Kidney epithelial cell (primary cell): ENCODE measurements around the gene AMDHD2. TPM values are rescaled to one million over a fixed set of nuclear protein-coding genes. Genes with fewer than 3 reads are reported as not detected.

Source experiments
- DNase-seq: peaks from one replicate; pipeline ENCODE4 v3.0.0-alpha.2; 2010; ENCODE audit warnings: low read depth
- H3K27me3 ChIP-seq: 2 replicates; pipeline ENCODE4 v1.6.0; 2011; ENCODE audit warnings: low read length; ENCODE audit not compliant: control insufficient read depth, insufficient read depth
- H3K36me3 ChIP-seq: 2 replicates; pipeline ENCODE4 v1.5.1; 2011; ENCODE audit warnings: low read length; ENCODE audit not compliant: control insufficient read depth, insufficient read depth
- H3K4me3 ChIP-seq: 2 replicates; pipeline ENCODE4 v1.5.1; 2011; ENCODE audit warnings: low read depth, mild to moderate bottlenecking, control low read depth, low read length
- CTCF ChIP-seq: IDR thresholded peaks from 2 replicates; pipeline ENCODE4 v1.5.1; 2011; ENCODE audit warnings: mild to moderate bottlenecking, moderate library complexity, low read length, control low read depth, inconsistent platforms; ENCODE audit not compliant: insufficient read depth, poor library complexity, severe bottlenecking
- total RNA-seq: library from RNA; depleted of rRNA; stranded (reverse); fragments of >200 nt; gene quantifications from 2 replicates; pipeline ENCODE4 v1.2.3, GENCODE V29; 2015

AMDHD2 gene
- total RNA-seq, 1 donor from 2014 or later, result 76.0 TPM

- no peak overlapping the region for H3K4me3 ChIP-seq
- H3K36me3 ChIP-seq, result no peaks in the 10 kb centered on the region
- DNase-seq, result no peak
- peaks cover 13% of the 10 kb centered on the region for H3K27me3 ChIP-seq
- no peak for TF ChIP-seq CTCF
These were observed 47.2 kb upstream of the AMDHD2 start for GRCh38 chr16:2472885-2473445.

- no peaks in the 10 kb centered on the region for H3K36me3 ChIP-seq
- DNase-seq, result no peak
- peak overlapping the region; percentile 8 for H3K4me3 ChIP-seq
- TF ChIP-seq CTCF, result no peak
- peaks cover 13% of the 10 kb centered on the region for H3K27me3 ChIP-seq
These were observed 46.7 kb upstream of the AMDHD2 start for GRCh38 chr16:2473446-2473926.

- peak overlapping the region; percentile 81 for H3K4me3 ChIP-seq
- no peak for DNase-seq
- peak; percentile 13 for TF ChIP-seq CTCF
- H3K36me3 ChIP-seq, result no peaks in the 10 kb centered on the region
- H3K27me3 ChIP-seq, result peaks cover 13% of the 10 kb centered on the region
These were observed 45.9 kb upstream of the AMDHD2 start for GRCh38 chr16:2473999-2474876.

- H3K36me3 ChIP-seq, result no peaks in the 10 kb centered on the region
- H3K27me3 ChIP-seq, result peaks cover 9% of the 10 kb centered on the region
- DNase-seq, result peak; percentile 42
- H3K4me3 ChIP-seq, result peak within 1 kb of the TSS; percentile 81
- no peak for TF ChIP-seq CTCF
These were observed 45.2 kb upstream of the AMDHD2 start, which contains the start of gene TBC1D24 for GRCh38 chr16:2474877-2475412. TSS of gene TBC1D24 (plus strand) at chr16:2475127. CDS start at chr16:2496149, 21,022 bp downstream.

- Histone ChIP-seq H3K4me3 (peak overlapping the region; percentile 81), H3K27me3 (peaks cover 6% of the 10 kb centered on the region), H3K36me3 (no peaks in the 10 kb centered on the region)
- no peak for DNase-seq
- TF ChIP-seq CTCF, result no peak
These were observed 44.5 kb upstream of the AMDHD2 start for GRCh38 chr16:2475413-2476344.
